Karpas-422 (cell line): ENCODE data around the gene TPH2. TPM values are rescaled to one million over a fixed set of nuclear protein-coding genes. Genes with fewer than 3 reads are reported as not detected.

Experiments
- DNase-seq: peaks from one replicate; pipeline ENCODE4 v3.0.0-alpha.2; 2015
- H2AFZ ChIP-seq: fragments of 200-600 bp; sonication (generic); 2 replicates; pipeline ENCODE4 v1.6.1; 2014; ENCODE audit warnings: antibody characterized with exemption, low read length, mixed read lengths
- H3K27ac ChIP-seq: fragments of 200-600 bp; sonication (generic); 2 replicates; pipeline ENCODE4 v1.5.1; 2014; ENCODE audit warnings: mild to moderate bottlenecking, low read length, moderate library complexity
- H3K27me3 ChIP-seq: fragments of 200-600 bp; sonication (generic); 2 replicates; pipeline ENCODE4 v1.6.1; 2014; ENCODE audit warnings: low read length, mixed read lengths
- H3K36me3 ChIP-seq: fragments of 200-600 bp; sonication (generic); 2 replicates; pipeline ENCODE4 v1.6.1; 2014; ENCODE audit warnings: low read length, mixed read lengths; ENCODE audit not compliant: insufficient read depth
- H3K4me1 ChIP-seq: fragments of 200-600 bp; sonication (generic); 2 replicates; pipeline ENCODE4 v1.6.1; 2014; ENCODE audit warnings: mild to moderate bottlenecking, low read length, mixed read lengths
- H3K4me2 ChIP-seq: fragments of 200-600 bp; sonication (generic); 2 replicates; pipeline ENCODE4 v1.6.1; 2014; ENCODE audit warnings: low read length, low read depth, mild to moderate bottlenecking; ENCODE audit not compliant: poor library complexity, severe bottlenecking
- H3K4me3 ChIP-seq: fragments of 200-600 bp; sonication (generic); 2 replicates; pipeline ENCODE4 v1.5.1; 2014; ENCODE audit warnings: mild to moderate bottlenecking, antibody characterized with exemption, low read length, mixed read lengths
- H3K79me2 ChIP-seq: fragments of 200-600 bp; sonication (generic); 2 replicates; pipeline ENCODE4 v1.6.1; 2014; ENCODE audit warnings: mild to moderate bottlenecking, low read length, mixed read lengths
- H3K9ac ChIP-seq: fragments of 200-600 bp; sonication (generic); 2 replicates; pipeline ENCODE4 v1.6.0; 2014; ENCODE audit warnings: low read length
- H3K9me2 ChIP-seq: fragments of 200-600 bp; sonication (generic), shearing (Covaris generic); replicated peaks from 2 replicates; pipeline ENCODE4 v1.6.0; 2014; ENCODE audit warnings: mild to moderate bottlenecking, low read length, moderate library complexity; ENCODE audit not compliant: insufficient read depth
- H3K9me3 ChIP-seq: fragments of 300-700, 200-600 bp; sonication (generic); 2 replicates; pipeline ENCODE4 v1.6.1; 2014; ENCODE audit warnings: low read length, mixed read lengths
- H4K20me1 ChIP-seq: fragments of 200-600 bp; sonication (generic); 2 replicates; pipeline ENCODE4 v1.6.1; 2014; ENCODE audit warnings: mild to moderate bottlenecking, antibody characterized with exemption, low read length, low read depth; ENCODE audit not compliant: insufficient read depth
- total RNA-seq: library from RNA; depleted of rRNA; stranded (reverse); fragments of >200 nt; shearing (Covaris generic); gene quantifications from 2 replicates; pipeline ENCODE4 v1.2.3, GENCODE V29; 2014; ENCODE audit warnings: low replicate concordance

TPH2 gene
- total RNA-seq, 1 experiment from 2014 or later: not detected

DNA sequence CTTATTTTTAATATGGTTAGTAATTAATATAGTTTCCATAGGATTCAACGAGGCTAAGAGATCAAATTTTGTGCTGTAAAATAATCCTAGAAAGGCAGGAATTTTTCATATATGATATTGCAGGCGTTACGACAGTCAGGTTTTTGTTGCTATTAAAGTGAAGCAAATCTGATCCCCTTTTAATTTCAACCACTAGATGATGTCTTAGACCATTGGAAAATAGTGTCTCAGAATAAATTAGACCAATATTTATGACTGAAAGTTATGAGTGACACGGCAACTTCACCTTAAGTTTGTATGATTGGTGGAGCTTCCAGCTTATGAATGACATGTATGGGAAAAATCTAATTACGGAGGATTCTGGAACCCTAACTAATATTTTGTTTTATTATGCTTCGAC, 2.5 kb downstream of the TPH2 start:
- H3K9me2 ChIP-seq: no peaks in the 10 kb centered on the region
- no peak overlapping the region for H3K4me3 ChIP-seq
- H3K79me2 ChIP-seq: no peaks in the 10 kb centered on the region
- no peak overlapping the region for H3K9ac ChIP-seq
- H3K36me3 ChIP-seq: no peaks in the 10 kb centered on the region
- no peak overlapping the region for H3K4me2 ChIP-seq
- no peaks in the 10 kb centered on the region for H3K27me3 ChIP-seq
- DNase-seq: no peak
- H4K20me1 ChIP-seq: no peaks in the 10 kb centered on the region
- H3K27ac ChIP-seq: no peak overlapping the region
- no peaks in the 10 kb centered on the region for H3K9me3 ChIP-seq
- no peak overlapping the region for H2AFZ ChIP-seq
- H3K4me1 ChIP-seq: no peaks in the 10 kb centered on the region

- no peak overlapping the region for H2AFZ ChIP-seq
- H3K9me3 ChIP-seq: no peaks in the 10 kb centered on the region
- H3K9ac ChIP-seq: no peak overlapping the region
- no peak overlapping the region for H3K4me3 ChIP-seq
- H3K4me1 ChIP-seq: no peaks in the 10 kb centered on the region
- H3K9me2 ChIP-seq: no peaks in the 10 kb centered on the region
- H3K4me2 ChIP-seq: no peak overlapping the region
- no peaks in the 10 kb centered on the region for H4K20me1 ChIP-seq
- H3K27me3 ChIP-seq: no peaks in the 10 kb centered on the region
- no peak for DNase-seq
- H3K27ac ChIP-seq: no peak overlapping the region
- no peaks in the 10 kb centered on the region for H3K79me2 ChIP-seq
- H3K36me3 ChIP-seq: no peaks in the 10 kb centered on the region
Observed at GRCh38 chr12:71942259-71942658, 3.6 kb downstream of the TPH2 start.

GRCh38 chr12:71942703-71943102, 4.1 kb downstream of the TPH2 start:
- Histone ChIP-seq H3K4me2 (no peak overlapping the region), H3K27me3 (no peaks in the 10 kb centered on the region), H3K79me2 (no peaks in the 10 kb centered on the region), H3K36me3 (no peaks in the 10 kb centered on the region), H2AFZ (no peak overlapping the region), H4K20me1 (no peaks in the 10 kb centered on the region), H3K4me1 (peaks cover 3% of the 10 kb centered on the region; the same call in 1 of the 2 replicates), H3K9me2 (no peaks in the 10 kb centered on the region), H3K9me3 (no peaks in the 10 kb centered on the region), H3K27ac (no peak overlapping the region), H3K4me3 (no peak overlapping the region), H3K9ac (no peak overlapping the region)
- DNase-seq: no peak

DNA sequence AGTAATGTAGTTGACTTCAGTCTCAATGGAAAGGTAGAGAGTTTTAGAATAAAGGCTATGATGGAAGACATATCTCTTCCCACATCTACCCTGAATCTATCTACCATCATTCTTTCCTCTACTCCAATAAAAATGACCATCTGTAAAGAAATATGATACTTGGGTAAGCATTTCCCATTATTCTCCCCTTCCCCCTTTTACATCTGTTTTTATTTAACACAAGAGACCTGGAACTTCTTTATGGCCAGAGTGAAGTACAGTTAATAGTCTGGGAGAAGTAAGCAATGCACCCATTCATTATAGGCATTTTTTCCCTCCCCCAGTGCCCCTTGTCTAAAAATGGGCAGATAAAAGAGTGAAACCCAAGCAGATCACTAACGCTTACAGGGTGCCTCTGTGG, 6.5 kb downstream of the TPH2 start:
- Histone ChIP-seq H3K27ac (no peak overlapping the region), H3K4me2 (no peak overlapping the region), H3K9me3 (no peaks in the 10 kb centered on the region), H3K9me2 (no peaks in the 10 kb centered on the region), H3K36me3 (no peaks in the 10 kb centered on the region), H2AFZ (no peak overlapping the region), H4K20me1 (no peaks in the 10 kb centered on the region), H3K27me3 (no peaks in the 10 kb centered on the region), H3K9ac (no peak overlapping the region), H3K4me1 (peaks cover 3% of the 10 kb centered on the region; the same call in 1 of the 2 replicates), H3K79me2 (no peaks in the 10 kb centered on the region), H3K4me3 (no peak overlapping the region)
- DNase-seq: no peak

GRCh38 chr12:71945883-71946282, 7.2 kb downstream of the TPH2 start:
- Histone ChIP-seq H3K4me1 (peaks cover 3% of the 10 kb centered on the region; the same call in 1 of the 2 replicates), H3K79me2 (no peaks in the 10 kb centered on the region), H3K36me3 (no peaks in the 10 kb centered on the region), H3K27me3 (no peaks in the 10 kb centered on the region), H3K4me3 (no peak overlapping the region), H3K9me3 (no peaks in the 10 kb centered on the region), H4K20me1 (no peaks in the 10 kb centered on the region), H3K4me2 (no peak overlapping the region), H3K9me2 (no peaks in the 10 kb centered on the region), H2AFZ (no peak overlapping the region), H3K9ac (no peak overlapping the region), H3K27ac (no peak overlapping the region)
- no peak for DNase-seq

DNA sequence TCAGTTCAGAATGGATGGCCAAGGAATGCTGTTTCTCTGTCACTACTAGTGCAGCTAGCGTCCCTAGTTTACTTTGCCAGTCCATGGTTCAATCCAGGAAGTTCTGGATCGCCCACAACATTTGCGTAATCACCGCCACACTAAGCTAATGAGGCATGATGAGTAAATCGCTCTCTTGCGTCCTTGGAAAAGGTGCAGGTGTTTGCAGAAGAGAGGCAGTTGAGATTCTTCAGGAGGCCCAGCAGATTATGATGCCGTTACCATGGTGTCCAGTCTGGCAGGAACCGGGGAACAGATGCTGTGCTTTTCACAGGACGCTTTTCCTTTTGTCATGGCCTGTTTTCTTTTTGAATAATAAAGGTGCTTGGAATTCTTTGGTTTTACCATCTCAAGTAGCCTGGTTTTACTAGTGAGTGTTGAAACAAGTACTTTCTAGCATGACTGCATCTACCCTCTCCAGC, 9.0 kb downstream of the TPH2 start:
- Histone ChIP-seq H3K9me2 (no peaks in the 10 kb centered on the region), H3K4me2 (no peak overlapping the region), H3K4me3 (no peak overlapping the region), H3K36me3 (no peaks in the 10 kb centered on the region), H3K9me3 (no peaks in the 10 kb centered on the region), H2AFZ (no peak overlapping the region), H3K4me1 (peaks cover 3% of the 10 kb centered on the region; the same call in 1 of the 2 replicates), H3K27me3 (no peaks in the 10 kb centered on the region), H3K79me2 (no peaks in the 10 kb centered on the region), H4K20me1 (no peaks in the 10 kb centered on the region), H3K27ac (no peak overlapping the region), H3K9ac (no peak overlapping the region)
- DNase-seq: no peak

DNA sequence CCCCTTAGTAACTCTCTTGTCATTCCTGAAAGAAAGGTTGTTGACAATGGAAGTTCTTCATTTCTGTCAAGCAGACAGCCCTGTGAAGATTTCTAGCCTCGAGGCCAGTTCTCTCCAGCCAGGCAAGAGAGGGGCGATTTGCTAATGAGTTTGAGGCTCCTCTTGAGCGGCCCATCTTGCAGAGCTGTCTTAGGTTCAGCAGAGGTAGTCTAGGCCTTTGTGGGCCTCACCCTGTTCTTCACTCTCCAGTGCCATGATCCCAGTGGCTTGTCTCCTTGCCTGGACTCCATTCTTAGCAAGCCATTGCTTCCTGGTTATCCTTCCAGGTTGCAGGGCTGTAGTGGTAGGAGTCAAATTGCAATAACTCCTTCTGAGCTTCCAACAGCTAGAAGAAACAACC, 9.7 kb downstream of the TPH2 start:
- no peak overlapping the region for H2AFZ ChIP-seq
- no peaks in the 10 kb centered on the region for H3K79me2 ChIP-seq
- H3K4me3 ChIP-seq: no peak overlapping the region
- DNase-seq: no peak
- no peaks in the 10 kb centered on the region for H3K9me2 ChIP-seq
- no peaks in the 10 kb centered on the region for H3K9me3 ChIP-seq
- no peak overlapping the region for H3K4me2 ChIP-seq
- H4K20me1 ChIP-seq: no peaks in the 10 kb centered on the region
- no peaks in the 10 kb centered on the region for H3K27me3 ChIP-seq
- no peak overlapping the region for H3K27ac ChIP-seq
- H3K36me3 ChIP-seq: no peaks in the 10 kb centered on the region
- no peak overlapping the region for H3K9ac ChIP-seq
- H3K4me1 ChIP-seq: peaks cover 3% of the 10 kb centered on the region; the same call in 1 of the 2 replicates

- Histone ChIP-seq H3K4me1 (peaks cover 3% of the 10 kb centered on the region; the same call in 1 of the 2 replicates), H3K27ac (no peak overlapping the region), H3K9ac (no peak overlapping the region), H3K4me2 (no peak overlapping the region), H3K36me3 (no peaks in the 10 kb centered on the region), H3K4me3 (no peak overlapping the region), H3K79me2 (no peaks in the 10 kb centered on the region), H3K9me2 (no peaks in the 10 kb centered on the region), H3K9me3 (no peaks in the 10 kb centered on the region), H4K20me1 (no peaks in the 10 kb centered on the region), H3K27me3 (no peaks in the 10 kb centered on the region), H2AFZ (no peak overlapping the region)
- DNase-seq: no peak
Observed at GRCh38 chr12:71949646-71950045, 11.0 kb downstream of the TPH2 start.

DNA sequence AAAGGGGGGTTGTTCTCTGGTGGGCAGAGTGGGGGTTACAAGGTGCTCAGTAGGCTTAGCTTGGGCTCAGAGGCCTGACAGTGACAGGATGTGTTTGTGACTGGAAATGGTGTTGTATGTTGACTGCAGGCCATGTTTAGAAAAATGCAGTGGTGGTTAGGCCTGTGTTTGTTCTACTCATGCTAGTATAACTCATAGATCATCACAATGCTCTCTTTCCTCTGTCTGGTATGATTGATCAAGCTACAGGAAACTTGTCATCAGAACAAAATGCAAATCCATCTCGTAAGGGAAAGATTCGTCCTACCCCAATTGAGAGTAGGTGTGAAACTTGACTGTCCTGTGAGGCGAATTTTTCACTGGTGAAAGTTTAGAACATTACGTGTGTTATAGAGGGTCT, 11.8 kb downstream of the TPH2 start:
- Histone ChIP-seq H3K9ac (no peak overlapping the region), H3K79me2 (no peaks in the 10 kb centered on the region), H3K4me1 (peaks cover 3% of the 10 kb centered on the region; the same call in 1 of the 2 replicates), H3K4me2 (no peak overlapping the region), H3K9me3 (no peaks in the 10 kb centered on the region), H3K27me3 (no peaks in the 10 kb centered on the region), H3K36me3 (no peaks in the 10 kb centered on the region), H3K9me2 (no peaks in the 10 kb centered on the region), H2AFZ (no peak overlapping the region), H3K27ac (no peak overlapping the region), H3K4me3 (no peak overlapping the region), H4K20me1 (no peaks in the 10 kb centered on the region)
- no peak for DNase-seq
